A673 (cell line): ENCODE measurements around the gene CHD1. TPM values are rescaled to one million over a fixed set of nuclear protein-coding genes. Genes with fewer than 3 reads are reported as not detected.
A peak's percentile ranks its signal among the peaks of the same experiment; 100 is the strongest.

Experiments used
- BruUV-seq: library from RNA; stranded (reverse); fragments of 400-500 nt; replicated peaks from 2 replicates; lab custom pipeline; 2021; lab: Mats Ljungman, UMichigan
- CTCF ChIA-PET: fragments of 300-600 bp; sonication (Branson Sonifier 250); formaldehyde crosslinking; loops from one replicate; lab custom pipeline; 2022; ENCODE audit warnings: antibody characterized with exemption; lab: Charles Lee
- POLR2A ChIA-PET: fragments of 300-600 bp; sonication (Branson Sonifier 250); formaldehyde crosslinking; loops from one replicate; lab custom pipeline; 2022; ENCODE audit warnings: antibody characterized with exemption; ENCODE audit not compliant: low non-redundant PET; lab: Charles Lee
- DNase-seq: peaks from one replicate; pipeline ENCODE4 v3.0.0-alpha.2; 2015; ENCODE audit warnings: low spot score
- H3K27ac ChIP-seq: fragments of 200-600 bp; sonication (generic); 2 replicates; pipeline ENCODE4 v1.5.1; 2016; ENCODE audit warnings: mixed run types, low read depth, mild to moderate bottlenecking, mixed read lengths, antibody characterized with exemption, low read length; ENCODE audit not compliant: poor library complexity, severe bottlenecking
- H3K27me3 ChIP-seq: fragments of 200-600 bp; sonication (generic); replicated peaks from 2 replicates; pipeline ENCODE4 v1.6.1; 2017; ENCODE audit warnings: mixed run types, low read depth, mild to moderate bottlenecking, mixed read lengths, antibody characterized with exemption, low read length; ENCODE audit not compliant: insufficient read depth, poor library complexity
- H3K36me3 ChIP-seq: fragments of 200-600 bp; sonication (generic); 2 replicates; pipeline ENCODE4 v1.6.1; 2016; ENCODE audit warnings: mixed run types, mild to moderate bottlenecking, mixed read lengths, antibody characterized with exemption, low read length; ENCODE audit not compliant: insufficient read depth, poor library complexity, severe bottlenecking
- H3K4me1 ChIP-seq: fragments of 200-600 bp; sonication (generic); 2 replicates; pipeline ENCODE4 v1.6.1; 2017; ENCODE audit warnings: mixed run types, mild to moderate bottlenecking, mixed read lengths, antibody characterized with exemption, low read length; ENCODE audit not compliant: insufficient read depth, poor library complexity, severe bottlenecking
- H3K4me3 ChIP-seq: fragments of 200-600 bp; sonication (generic); 2 replicates; pipeline ENCODE4 v1.5.1; 2016; ENCODE audit warnings: low read depth, mixed run types, mild to moderate bottlenecking, mixed read lengths, low read length; ENCODE audit not compliant: poor library complexity, severe bottlenecking
- H3K9me3 ChIP-seq: fragments of 200-600 bp; sonication (generic); 2 replicates; pipeline ENCODE4 v1.6.1; 2016; ENCODE audit warnings: mixed run types, low read depth, mild to moderate bottlenecking, mixed read lengths, antibody characterized with exemption, low read length; ENCODE audit not compliant: poor library complexity, severe bottlenecking
- CTCF ChIP-seq: fragments of 300-800, 200-600 bp; sonication (generic); conservative IDR thresholded peaks from 2 replicates; pipeline ENCODE4 v1.5.1; 2017; ENCODE audit warnings: low read depth, mild to moderate bottlenecking, antibody characterized with exemption, low read length, moderate library complexity, mixed read lengths
- EZH2 ChIP-seq: fragments of 200-600 bp; sonication (generic); IDR thresholded peaks from 2 replicates; pipeline ENCODE4 v1.6.1; 2017; ENCODE audit warnings: borderline replicate concordance, low read depth, mild to moderate bottlenecking, mixed read lengths, antibody characterized with exemption, low read length; ENCODE audit not compliant: poor library complexity, severe bottlenecking
- intact Hi-C: fragments of 100-400 bp; cut with micrococcal nuclease; formaldehyde crosslinking; loops from one replicate; pipeline ENCODE4 v1.10.0; 2022; ENCODE audit not compliant: unreplicated experiment
- total RNA-seq: library from RNA; stranded (reverse); gene quantifications from 2 replicates; pipeline ENCODE4 v1.2.3, GENCODE V29; 2021

Gene CHD1
- total RNA-seq, 1 experiment from 2014 or later = 61.0 TPM

GRCh38 chr5:98839469-98840383 is 89.1 kb downstream of the CHD1 start:
- intact Hi-C loops = no loop called here
- Histone ChIP-seq H3K27ac (no peak overlapping the region), H3K36me3 (no peaks in the 10 kb centered on the region), H3K9me3 (peaks cover 10% of the 10 kb centered on the region), H3K4me1 (no peaks in the 10 kb centered on the region), H3K4me3 (peak overlapping the region; percentile 32), H3K27me3 (no peaks in the 10 kb centered on the region)
- DNase-seq = peak; percentile 55
- TF ChIP-seq EZH2 (no peak), CTCF (peak; percentile 63)
- CTCF ChIA-PET = interaction anchor here (0.5 to 0.6 kb wide), 2 partner anchors 1402 to 1608 kb away, joined by 3 read pairs; no protein-coding TSS in a partner anchor
- BruUV-seq = no TSS peak
- POLR2A ChIA-PET = no interaction called here

- ChIA-PET CTCF (no interaction called here), POLR2A (no interaction called here)
- BruUV-seq = no TSS peak
- intact Hi-C loops = no loop called here
- H3K36me3 ChIP-seq = no peaks in the 10 kb centered on the region
- H3K27me3 ChIP-seq = no peaks in the 10 kb centered on the region
- no peak for DNase-seq
- H3K27ac ChIP-seq = no peak overlapping the region
- H3K9me3 ChIP-seq = no peaks in the 10 kb centered on the region
- H3K4me3 ChIP-seq = no peak overlapping the region
- TF ChIP-seq CTCF (no peak), EZH2 (no peak)
- H3K4me1 ChIP-seq = no peaks in the 10 kb centered on the region
Measured at GRCh38 chr5:98836175-98836574, 92.6 kb downstream of the CHD1 start.

GRCh38 chr5:98827588-98828284 is 101.1 kb downstream of the CHD1 start:
- POLR2A ChIA-PET = interaction anchor here (0.6 kb wide), 1 partner anchor 57 kb away, joined by 5 read pairs; no protein-coding TSS in a partner anchor
- intact Hi-C loops = loop anchor here (10.0 kb wide), 1 partner anchor 1533 kb away; no protein-coding TSS in a partner anchor
- no peak overlapping the region for H3K27ac ChIP-seq
- no TSS peak for BruUV-seq
- H3K9me3 ChIP-seq = no peaks in the 10 kb centered on the region
- H3K4me3 ChIP-seq = no peak overlapping the region
- H3K4me1 ChIP-seq = no peaks in the 10 kb centered on the region
- no peaks in the 10 kb centered on the region for H3K36me3 ChIP-seq
- CTCF ChIA-PET = interaction anchor here (0.6 kb wide), 1 partner anchor 1631 kb away, joined by 4 read pairs; no protein-coding TSS in a partner anchor
- H3K27me3 ChIP-seq = no peaks in the 10 kb centered on the region
- no peak for DNase-seq
- TF ChIP-seq CTCF (no peak), EZH2 (no peak)
